Spleen (tissue), 7 donors: ENCODE data around the gene GAL3ST2.

Experiments
- CTCF ChIP-seq, 11 experiments: fragments of 200-600 bp in 7 of 11; fragments of 450-650 bp in 4 of 11; sonication (generic) in 4 of 11; IDR thresholded peaks in 8 of 11; conservative IDR thresholded peaks in 3 of 11; 1 replicate in 7 of 11; 2 replicates in 4 of 11; pipeline versions ENCODE4 v1.4.0 to v1.8.0; 2016 to 2021; ENCODE audit warnings: antibody characterized with exemption in 11 of 11, inconsistent platforms in 4 of 11, mild to moderate bottlenecking in 1 of 11
- POLR2A ChIP-seq, 3 donors: fragments of 450-650 bp; IDR thresholded peaks; one replicate each; pipeline ENCODE4 v1.5.1; 2017; ENCODE audit warnings: antibody characterized with exemption in 3 of 3, mild to moderate bottlenecking in 1 of 3
- POLR2AphosphoS5 ChIP-seq, 3 donors: sonication (generic); formaldehyde crosslinking; IDR thresholded peaks; one replicate each; pipeline ENCODE4 v1.5.1; 2017; ENCODE audit warnings: antibody characterized with exemption in 3 of 3
- donor health status: DM: no; HTN: no; CAD: no; lungs with moderate emphysema.
- donor health status: DM: no; HTN: no; CAD: no.
- donor health status: DM: no; HTN: no; CAD: no.

- TF ChIP-seq POLR2AphosphoS5 (IDR thresholded peaks at IDR 0.05) (no peak), CTCF (IDR thresholded peaks at IDR 0.05 in 8 of 11, conservative IDR thresholded peaks at IDR 0.05 in 3 of 11) (no peak), POLR2A (IDR thresholded peaks at IDR 0.05) (no peak)
Measured at GRCh38 chr2:241754042-241754441, 22.6 kb upstream of the GAL3ST2 start.
